Stimulated activated memory B cell treated with anti-CD40 and anti-IgM and Interleukin-4, amounts not matched to agents 10 μg/mL and 1 μg/mL and 100 μg/mL, for 72 hours (primary cell): ENCODE data around the gene BEND7.
A peak's percentile ranks its signal among the peaks of the same experiment; 100 is the strongest.
"Not testable (repeated sequence)": the region's sequence is repeated elsewhere in the genome, so short reads cannot be mapped to it uniquely, and the experiment has no call there.

Experiments
- ATAC-seq: fragments of 150-1000 bp; cut with Tn5 transposase; 2 replicates; pipeline ENCODE4 v1.10.0; 2021
- H3K27ac Mint-ChIP-seq: one replicate; pipeline ENCODE4 v1.8.0; 2022; ENCODE audit warnings: mild to moderate bottlenecking, mixed read lengths
- H3K27me3 Mint-ChIP-seq: one replicate; pipeline ENCODE4 v1.8.0; 2022; ENCODE audit warnings: mixed read lengths
- H3K36me3 Mint-ChIP-seq: one replicate; pipeline ENCODE4 v1.8.0; 2022; ENCODE audit warnings: mixed read lengths
- H3K4me1 Mint-ChIP-seq: one replicate; pipeline ENCODE4 v1.8.0; 2022; ENCODE audit warnings: mixed read lengths
- H3K4me3 Mint-ChIP-seq: one replicate; pipeline ENCODE4 v1.8.0; 2022; ENCODE audit warnings: mild to moderate bottlenecking, moderate library complexity, mixed read lengths
- H3K9me3 Mint-ChIP-seq: one replicate; pipeline ENCODE4 v1.8.0; 2022; ENCODE audit warnings: mixed read lengths

Gene BEND7

DNA sequence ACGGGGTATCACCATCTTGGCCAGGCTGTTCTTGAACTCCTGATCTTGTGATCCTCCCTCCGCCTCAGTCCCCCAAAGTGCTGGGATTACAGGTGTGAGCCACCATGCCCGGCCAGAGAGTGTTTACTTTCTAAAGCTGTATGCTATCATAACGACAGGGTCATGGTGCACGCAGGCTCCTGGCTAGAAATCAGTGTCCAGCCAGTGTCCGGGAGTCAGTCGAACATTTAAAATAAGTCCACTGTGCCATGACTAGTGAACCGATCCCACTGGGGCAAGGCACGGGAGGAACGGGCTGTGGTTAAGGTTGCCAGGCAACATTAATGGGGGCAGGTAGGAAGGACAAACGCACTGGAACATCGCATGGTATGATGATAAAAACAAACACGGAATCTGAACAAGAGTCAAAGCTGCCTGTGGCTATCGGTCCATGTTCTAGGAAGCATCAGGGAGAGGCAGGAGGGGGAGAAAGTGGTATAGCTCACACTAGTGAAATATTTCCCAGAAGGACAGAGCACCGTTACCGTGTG lies 91.7 kb downstream of the BEND7 start:
- Mint-ChIP-seq H3K36me3 (no peaks in the 10 kb centered on the region), H3K4me1 (peaks cover 8% of the 10 kb centered on the region), H3K4me3 (no peak overlapping the region), H3K27ac (no peak overlapping the region), H3K27me3 (peaks cover 47% of the 10 kb centered on the region), H3K9me3 (no peaks in the 10 kb centered on the region)
- no peak for ATAC-seq

GRCh38 chr10:13427943-13428342 lies 100.9 kb downstream of the BEND7 start:
- H3K9me3 Mint-ChIP-seq, H3K4me3 Mint-ChIP-seq, H3K27me3 Mint-ChIP-seq, H3K4me1 Mint-ChIP-seq, ATAC-seq, H3K36me3 Mint-ChIP-seq, H3K27ac Mint-ChIP-seq: not testable (repeated sequence)

- no peak for ATAC-seq
- H3K9me3 Mint-ChIP-seq = peaks cover 2% of the 10 kb centered on the region
- H3K4me3 Mint-ChIP-seq = no peak overlapping the region
- H3K27ac Mint-ChIP-seq = no peak overlapping the region
- peaks cover 5% of the 10 kb centered on the region for H3K36me3 Mint-ChIP-seq
- H3K4me1 Mint-ChIP-seq = peaks cover 18% of the 10 kb centered on the region
- no peaks in the 10 kb centered on the region for H3K27me3 Mint-ChIP-seq
These were observed 103.4 kb downstream of the BEND7 start for GRCh38 chr10:13425397-13425796.

GRCh38 chr10:13422800-13423199 lies 106.0 kb downstream of the BEND7 start:
- Mint-ChIP-seq H3K4me1 (peaks cover 18% of the 10 kb centered on the region), H3K27ac (peak overlapping the region; percentile 27), H3K9me3 (peaks cover 2% of the 10 kb centered on the region), H3K27me3 (no peaks in the 10 kb centered on the region), H3K4me3 (peak overlapping the region; percentile 39), H3K36me3 (peaks cover 5% of the 10 kb centered on the region)
- no peak for ATAC-seq

DNA sequence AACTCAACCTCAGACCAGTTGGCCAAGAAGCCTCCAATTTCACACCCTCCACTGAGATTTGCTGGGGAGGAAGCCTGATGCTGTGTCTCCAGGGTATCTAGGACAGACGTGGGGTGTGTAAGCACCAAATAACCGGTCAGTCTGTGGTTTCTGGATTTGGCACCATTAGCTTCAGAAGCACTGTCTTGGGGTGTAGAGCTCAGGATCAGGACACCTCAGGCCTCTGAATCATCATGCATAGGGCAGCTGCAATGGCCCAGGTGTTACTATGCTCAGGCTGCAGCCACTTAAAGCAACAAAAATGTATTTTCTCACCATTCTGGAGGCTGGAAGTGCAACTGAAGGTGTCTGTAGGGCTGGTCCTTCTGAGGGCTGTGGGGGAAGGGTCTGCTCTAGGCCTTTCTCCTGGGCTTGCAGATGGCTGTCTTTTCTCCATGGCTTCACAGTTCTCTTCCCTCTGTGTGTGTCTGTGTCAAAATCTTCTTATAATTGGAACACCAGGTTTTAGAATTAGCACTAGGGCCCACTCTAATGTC lies 107.4 kb downstream of the BEND7 start:
- ATAC-seq = no peak
- Mint-ChIP-seq H3K9me3 (peaks cover 2% of the 10 kb centered on the region), H3K36me3 (peaks cover 5% of the 10 kb centered on the region), H3K4me3 (no peak overlapping the region), H3K27ac (no peak overlapping the region), H3K27me3 (peaks cover under 1% of the 10 kb centered on the region), H3K4me1 (peaks cover 25% of the 10 kb centered on the region)

DNA sequence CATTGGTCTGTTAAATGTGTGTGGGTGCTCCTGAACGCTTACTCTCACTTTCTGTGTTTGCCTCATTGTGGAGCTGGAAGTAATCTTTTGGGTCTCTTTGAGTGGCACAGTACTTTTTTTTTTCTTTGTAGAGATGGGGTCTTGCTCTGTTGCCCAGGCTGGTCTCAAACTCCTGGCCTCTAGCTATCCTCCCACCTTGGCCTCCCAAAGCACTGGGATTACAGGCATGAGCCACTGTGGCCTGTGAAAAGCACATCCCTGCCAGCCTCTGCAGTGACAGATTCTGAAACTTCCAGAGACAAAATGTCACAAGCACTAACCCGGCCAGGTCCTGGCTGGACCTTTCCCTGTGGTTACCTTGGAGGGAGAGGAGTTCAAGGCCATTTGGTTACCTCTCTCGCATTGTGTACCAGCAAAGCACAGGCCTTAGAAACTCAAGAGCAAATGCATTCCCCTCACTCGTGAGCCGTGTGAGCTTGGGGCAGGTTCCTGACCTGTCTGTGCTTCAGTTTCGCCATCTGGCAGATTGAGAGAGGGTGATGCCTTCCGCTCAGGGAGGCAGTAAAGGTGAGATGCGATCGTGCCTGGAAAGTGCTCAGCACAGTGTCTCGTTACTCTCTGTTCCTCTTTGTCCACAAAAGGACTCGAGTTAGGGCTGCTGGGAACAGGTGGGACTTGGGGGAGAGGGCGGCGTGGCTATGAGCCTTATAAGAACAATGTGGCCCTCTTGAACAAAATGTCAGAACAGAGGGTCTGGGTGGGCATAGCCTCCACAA lies 108.1 kb downstream of the BEND7 start:
- Mint-ChIP-seq H3K4me3 (no peak overlapping the region), H3K27ac (no peak overlapping the region), H3K4me1 (peaks cover 25% of the 10 kb centered on the region), H3K36me3 (peaks cover 5% of the 10 kb centered on the region), H3K27me3 (peaks cover 8% of the 10 kb centered on the region), H3K9me3 (peaks cover 4% of the 10 kb centered on the region)
- no peak for ATAC-seq

GRCh38 chr10:13417459-13418126 lies 111.2 kb downstream of the BEND7 start:
- Mint-ChIP-seq H3K9me3 (peaks cover 18% of the 10 kb centered on the region), H3K4me3 (no peak overlapping the region), H3K27me3 (peaks cover 12% of the 10 kb centered on the region), H3K27ac (peak overlapping the region; percentile 3), H3K36me3 (peaks cover 8% of the 10 kb centered on the region), H3K4me1 (peaks cover 13% of the 10 kb centered on the region)
- no peak for ATAC-seq

GRCh38 chr10:13416760-13417159 lies 112.1 kb downstream of the BEND7 start:
- no peak overlapping the region for H3K4me3 Mint-ChIP-seq
- H3K4me1 Mint-ChIP-seq = peaks cover 8% of the 10 kb centered on the region
- peaks cover 12% of the 10 kb centered on the region for H3K27me3 Mint-ChIP-seq
- H3K36me3 Mint-ChIP-seq = peaks cover 6% of the 10 kb centered on the region
- peaks cover 17% of the 10 kb centered on the region for H3K9me3 Mint-ChIP-seq
- no peak overlapping the region for H3K27ac Mint-ChIP-seq
- peak; percentile 12 for ATAC-seq

DNA sequence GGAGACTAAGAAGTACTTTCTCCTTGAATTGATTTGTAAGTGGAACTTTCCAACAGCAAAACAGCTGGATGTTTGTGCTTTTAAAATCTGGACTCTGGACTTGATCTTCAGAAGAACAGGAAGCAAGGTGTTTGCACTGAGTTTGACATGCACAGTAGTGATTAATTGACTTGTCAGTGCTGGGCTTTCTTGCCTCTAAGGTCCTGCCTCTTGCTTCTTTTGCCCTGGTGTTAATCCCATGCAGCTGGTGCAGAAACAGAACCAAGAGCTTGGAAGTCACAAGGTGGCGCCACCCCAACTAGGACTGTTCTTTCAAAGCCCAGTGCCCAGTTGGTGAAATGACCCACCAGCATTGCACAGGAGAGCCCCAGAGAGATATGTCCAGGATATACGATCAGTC lies 114.0 kb downstream of the BEND7 start:
- H3K36me3 Mint-ChIP-seq = peaks cover 6% of the 10 kb centered on the region
- no peak overlapping the region for H3K4me3 Mint-ChIP-seq
- peaks cover 17% of the 10 kb centered on the region for H3K9me3 Mint-ChIP-seq
- no peak for ATAC-seq
- no peak overlapping the region for H3K27ac Mint-ChIP-seq
- peaks cover 8% of the 10 kb centered on the region for H3K4me1 Mint-ChIP-seq
- peaks cover 12% of the 10 kb centered on the region for H3K27me3 Mint-ChIP-seq

DNA sequence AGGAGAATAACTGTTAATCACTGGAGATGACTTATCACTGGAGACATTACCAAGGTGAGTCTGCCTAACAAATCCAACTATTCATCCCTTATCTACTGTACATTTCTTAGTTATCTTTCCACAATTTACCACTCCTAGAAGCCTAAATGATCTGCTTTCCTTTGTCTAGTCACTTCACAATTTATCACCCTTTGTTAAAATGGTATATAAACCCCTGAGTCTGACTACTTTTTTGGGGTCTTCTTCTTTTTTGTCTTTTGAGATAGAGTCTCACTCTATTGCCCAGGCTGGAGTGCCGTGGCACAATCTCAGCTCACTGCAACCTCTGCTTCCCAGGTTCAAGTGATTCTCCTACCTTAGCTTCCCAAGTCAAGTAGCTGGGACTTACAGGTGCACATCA lies 114.7 kb downstream of the BEND7 start:
- H3K9me3 Mint-ChIP-seq = peaks cover 17% of the 10 kb centered on the region
- no peak for ATAC-seq
- peaks cover 12% of the 10 kb centered on the region for H3K27me3 Mint-ChIP-seq
- peaks cover 8% of the 10 kb centered on the region for H3K4me1 Mint-ChIP-seq
- H3K27ac Mint-ChIP-seq = no peak overlapping the region
- H3K4me3 Mint-ChIP-seq = no peak overlapping the region
- H3K36me3 Mint-ChIP-seq = peaks cover 6% of the 10 kb centered on the region

GRCh38 chr10:13412894-13413293 lies 115.9 kb downstream of the BEND7 start:
- ATAC-seq = no peak
- Mint-ChIP-seq H3K9me3 (peaks cover 17% of the 10 kb centered on the region), H3K4me1 (peaks cover 8% of the 10 kb centered on the region), H3K27me3 (peaks cover 20% of the 10 kb centered on the region), H3K4me3 (no peak overlapping the region), H3K27ac (no peak overlapping the region), H3K36me3 (peaks cover 6% of the 10 kb centered on the region)

- no peak for ATAC-seq
- H3K36me3 Mint-ChIP-seq = no peaks in the 10 kb centered on the region
- peaks cover 6% of the 10 kb centered on the region for H3K9me3 Mint-ChIP-seq
- no peak overlapping the region for H3K4me3 Mint-ChIP-seq
- H3K27ac Mint-ChIP-seq = no peak overlapping the region
- no peaks in the 10 kb centered on the region for H3K4me1 Mint-ChIP-seq
- H3K27me3 Mint-ChIP-seq = peaks cover 46% of the 10 kb centered on the region
These were observed 124.0 kb downstream of the BEND7 start for GRCh38 chr10:13404791-13405190.

- peaks cover 6% of the 10 kb centered on the region for H3K9me3 Mint-ChIP-seq
- no peaks in the 10 kb centered on the region for H3K36me3 Mint-ChIP-seq
- H3K4me3 Mint-ChIP-seq = no peak overlapping the region
- no peaks in the 10 kb centered on the region for H3K4me1 Mint-ChIP-seq
- H3K27me3 Mint-ChIP-seq = peaks cover 51% of the 10 kb centered on the region
- ATAC-seq = no peak
- H3K27ac Mint-ChIP-seq = no peak overlapping the region
These were observed 124.5 kb downstream of the BEND7 start for GRCh38 chr10:13404305-13404759.

GRCh38 chr10:13403426-13403825 lies 125.4 kb downstream of the BEND7 start:
- not testable (repeated sequence) for H3K4me3 Mint-ChIP-seq, H3K36me3 Mint-ChIP-seq, H3K27ac Mint-ChIP-seq, ATAC-seq, H3K4me1 Mint-ChIP-seq, H3K9me3 Mint-ChIP-seq
- H3K27me3 Mint-ChIP-seq = peaks cover 53% of the 10 kb centered on the region

GRCh38 chr10:13402021-13402420 lies 126.8 kb downstream of the BEND7 start:
- peaks cover 51% of the 10 kb centered on the region for H3K27me3 Mint-ChIP-seq
- no peak for ATAC-seq
- H3K4me1 Mint-ChIP-seq = no peaks in the 10 kb centered on the region

More at GRCh38 chr10:13402021-13402420, 126.8 kb downstream of the BEND7 start:
- H3K36me3 Mint-ChIP-seq = no peaks in the 10 kb centered on the region
- no peak overlapping the region for H3K27ac Mint-ChIP-seq
- H3K4me3 Mint-ChIP-seq = no peak overlapping the region
- peaks cover 6% of the 10 kb centered on the region for H3K9me3 Mint-ChIP-seq
